ENCODE measurements around the gene ATP5PD.
A peak's percentile ranks its signal among the peaks of the same experiment; 100 is the strongest.

The ATP5PD gene
- total RNA-seq: 54.4 to 69.5 (median 61.9) reads per million in 4 experiments

DNA sequence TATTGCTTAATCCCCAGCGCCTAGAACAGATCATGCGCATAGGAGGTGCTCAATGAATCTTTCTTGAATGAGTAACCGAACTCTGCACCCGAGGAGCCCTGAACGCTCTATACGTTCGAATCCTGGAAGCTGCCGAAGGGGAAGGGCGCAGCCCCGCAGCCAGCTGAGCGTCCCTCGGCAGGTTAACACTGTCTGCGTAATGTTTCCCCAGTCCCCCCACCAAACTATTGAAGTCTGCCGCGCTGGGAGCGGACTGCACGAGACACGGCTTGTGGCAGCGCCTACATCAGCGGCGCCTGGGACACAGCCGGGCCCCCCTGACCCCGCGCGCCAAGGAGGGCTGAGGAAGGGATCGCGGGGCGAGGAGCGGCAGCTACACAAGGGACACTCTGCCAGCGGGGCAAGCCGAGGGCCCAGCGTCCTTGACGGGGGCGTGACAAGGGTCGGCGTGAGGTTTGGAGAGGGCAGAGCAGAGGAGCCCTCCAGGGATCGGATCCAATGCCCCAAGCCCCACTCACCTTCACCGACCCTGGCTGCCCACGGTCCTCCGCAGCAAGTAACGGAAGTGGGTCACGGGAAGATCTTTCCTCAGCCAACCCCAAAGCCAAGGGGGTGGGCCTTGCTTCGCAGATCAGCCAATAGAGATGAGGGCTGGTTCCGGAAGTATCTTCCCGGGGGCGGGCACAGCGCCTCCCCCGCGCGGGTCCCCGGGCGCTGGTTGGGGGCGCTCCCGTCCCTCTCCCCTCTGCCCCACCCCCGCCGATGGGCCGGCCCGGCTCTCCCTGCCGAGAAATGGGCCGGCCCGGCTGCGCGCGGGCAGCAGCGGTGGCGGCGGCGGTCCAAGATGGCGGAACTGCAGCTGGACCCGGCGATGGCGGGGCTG is at the start of gene ATP5PD, which contains the start of gene KCTD2:
Gene ATP5PD (minus strand): TSS at position 563 of the 883 bp plus-strand sequence. CDS start 4,319 bp downstream, outside the sequence.
Gene KCTD2 (plus strand): TSS at position 819 of the 883 bp plus-strand sequence. CDS start 26 bp downstream, at position 845.
- peak; percentile 86 for DNase-seq

DNA sequence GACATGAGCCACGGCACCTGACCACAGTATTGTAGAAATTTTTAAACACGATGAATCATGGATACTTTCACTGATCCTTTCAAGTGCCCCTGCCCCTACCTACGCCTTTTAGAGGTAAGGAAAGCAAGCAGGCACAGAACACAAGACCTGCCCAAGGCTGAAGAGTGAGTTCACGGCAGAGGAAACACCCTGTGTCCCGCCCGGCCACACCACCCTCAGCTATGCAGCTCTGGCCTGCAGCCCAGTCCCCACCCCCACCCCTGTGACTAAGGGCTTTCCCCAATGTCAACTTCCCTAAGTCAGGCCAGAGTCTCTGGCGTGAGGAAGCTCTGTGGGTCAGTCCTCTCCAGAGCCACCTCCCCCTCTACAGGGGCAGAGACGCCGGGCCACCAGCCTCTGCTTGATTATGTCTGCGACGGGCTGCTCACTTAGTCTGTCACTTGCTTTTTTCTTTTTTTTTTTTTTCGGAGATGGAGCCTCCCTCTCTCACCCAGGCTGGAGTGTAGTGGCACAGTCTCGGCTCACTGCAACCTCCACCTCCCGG is 49.4 kb upstream of the ATP5PD start:
- DNase-seq: no peak

GRCh38 chr17:75094871-75095399 is 48.2 kb upstream of the ATP5PD start:
- no peak for DNase-seq

DNA sequence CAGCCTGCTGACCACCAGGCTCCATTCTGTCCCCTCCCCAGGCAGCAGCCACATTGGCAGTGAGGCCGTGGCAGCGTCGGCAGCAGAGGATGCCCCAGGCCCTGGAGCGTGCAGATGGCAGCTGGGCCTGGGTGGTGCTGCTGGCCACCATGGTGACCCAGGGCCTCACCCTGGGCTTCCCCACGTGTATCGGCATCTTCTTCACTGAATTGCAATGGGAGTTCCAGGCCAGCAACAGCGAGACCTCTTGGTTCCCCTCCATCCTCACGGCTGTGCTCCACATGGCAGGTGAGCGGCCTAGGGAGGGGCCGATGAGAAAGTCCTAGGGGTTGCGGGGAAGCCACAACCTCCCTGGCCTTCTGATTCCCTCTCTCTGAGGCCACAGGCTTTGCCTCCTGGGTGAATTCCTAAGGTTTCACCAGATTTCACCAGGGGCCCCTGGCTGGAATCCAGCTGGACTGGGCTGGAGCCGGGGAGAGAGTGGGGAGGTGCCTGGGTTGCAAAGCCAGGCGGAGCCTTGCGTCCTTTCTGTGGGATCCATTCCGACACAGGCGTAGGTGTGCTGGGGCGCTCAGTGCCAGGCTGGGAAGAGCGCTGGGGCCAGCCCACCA is 46.9 kb upstream of the ATP5PD start:
- DNase-seq: no peak

DNA sequence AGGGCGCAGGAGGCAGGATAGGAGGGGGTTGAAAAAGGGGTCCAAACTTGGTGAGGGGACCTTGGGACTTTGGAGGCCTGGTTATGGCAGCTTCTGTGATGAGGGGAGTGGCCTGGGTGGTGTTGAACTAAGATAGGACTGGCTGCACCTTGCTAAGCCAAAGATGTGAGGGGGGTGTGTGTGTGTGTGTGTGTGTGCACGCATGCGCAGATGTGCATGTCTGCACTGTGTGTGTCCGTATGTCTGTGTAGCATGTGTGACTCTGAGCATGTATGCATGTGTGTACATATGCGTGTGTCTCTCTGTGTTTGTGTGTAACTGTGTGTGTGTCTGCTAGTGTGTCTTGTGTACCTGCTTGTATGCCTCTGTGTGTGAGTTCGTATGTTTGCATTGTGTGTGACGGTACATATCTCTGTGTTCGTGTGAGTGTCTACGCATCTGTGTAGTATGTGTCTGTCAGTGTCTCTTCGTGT is 45.1 kb upstream of the ATP5PD start:
- no peak for DNase-seq

GRCh38 chr17:75090871-75091854 is 44.4 kb upstream of the ATP5PD start:
- no peak for DNase-seq

- no peak for DNase-seq
Observed at GRCh38 chr17:75088465-75089417, 42.0 kb upstream of the ATP5PD start.

GRCh38 chr17:75087558-75088453 is 41.0 kb upstream of the ATP5PD start, which contains the start of gene SLC16A5:
TSS of gene SLC16A5 (plus strand) at chr17:75087954. CDS start at chr17:75093637, 5,683 bp downstream.
- DNase-seq: peak; percentile 10

- DNase-seq: no peak
Observed at GRCh38 chr17:75087182-75087557, 40.4 kb upstream of the ATP5PD start.

GRCh38 chr17:75086496-75087181 is 39.9 kb upstream of the ATP5PD start:
- DNase-seq: no peak

- no peak for DNase-seq
Observed at GRCh38 chr17:75084039-75084660, 37.4 kb upstream of the ATP5PD start.

DNA sequence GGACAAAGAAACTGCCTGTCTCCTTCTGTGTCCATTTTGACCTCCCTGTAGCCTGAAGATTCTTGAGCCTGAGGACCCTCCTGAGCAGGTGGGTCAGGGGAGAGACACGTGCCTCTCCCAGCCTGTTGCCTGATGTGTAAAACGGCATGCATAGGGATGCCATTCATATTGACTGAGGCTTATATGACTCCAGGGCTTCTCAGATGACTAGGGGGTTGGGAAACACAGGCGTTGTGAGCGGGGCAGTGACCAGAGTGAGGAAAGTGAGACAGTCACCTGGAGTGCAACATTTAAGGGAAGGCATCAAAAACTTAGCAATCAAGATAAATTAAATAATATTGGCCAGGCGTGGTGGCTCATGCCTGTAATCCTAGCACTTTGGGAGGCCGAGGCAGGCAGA is 35.9 kb upstream of the ATP5PD start:
- no peak for DNase-seq

GRCh38 chr17:75081611-75082540 is 35.1 kb upstream of the ATP5PD start:
- DNase-seq: no peak

DNA sequence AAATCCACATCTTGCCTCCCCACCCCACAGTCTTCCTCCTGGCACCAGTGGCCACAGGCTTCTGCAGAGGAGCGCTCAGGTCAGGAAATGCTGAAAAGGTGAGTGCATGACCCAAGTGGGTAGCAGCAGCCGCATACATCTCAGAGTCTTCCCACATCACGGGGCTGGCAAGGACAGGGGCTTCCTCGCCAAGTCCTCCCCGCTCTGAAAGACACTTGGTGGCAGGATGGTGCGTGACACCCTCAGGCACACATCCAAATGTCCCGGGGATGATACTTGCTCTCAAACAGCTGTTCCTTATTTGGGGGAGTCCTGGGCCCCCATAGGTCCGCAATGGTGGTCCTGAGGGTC is 32.2 kb upstream of the ATP5PD start:
- no peak for DNase-seq

- DNase-seq: no peak
Observed at GRCh38 chr17:75078284-75079022, 31.7 kb upstream of the ATP5PD start.

DNA sequence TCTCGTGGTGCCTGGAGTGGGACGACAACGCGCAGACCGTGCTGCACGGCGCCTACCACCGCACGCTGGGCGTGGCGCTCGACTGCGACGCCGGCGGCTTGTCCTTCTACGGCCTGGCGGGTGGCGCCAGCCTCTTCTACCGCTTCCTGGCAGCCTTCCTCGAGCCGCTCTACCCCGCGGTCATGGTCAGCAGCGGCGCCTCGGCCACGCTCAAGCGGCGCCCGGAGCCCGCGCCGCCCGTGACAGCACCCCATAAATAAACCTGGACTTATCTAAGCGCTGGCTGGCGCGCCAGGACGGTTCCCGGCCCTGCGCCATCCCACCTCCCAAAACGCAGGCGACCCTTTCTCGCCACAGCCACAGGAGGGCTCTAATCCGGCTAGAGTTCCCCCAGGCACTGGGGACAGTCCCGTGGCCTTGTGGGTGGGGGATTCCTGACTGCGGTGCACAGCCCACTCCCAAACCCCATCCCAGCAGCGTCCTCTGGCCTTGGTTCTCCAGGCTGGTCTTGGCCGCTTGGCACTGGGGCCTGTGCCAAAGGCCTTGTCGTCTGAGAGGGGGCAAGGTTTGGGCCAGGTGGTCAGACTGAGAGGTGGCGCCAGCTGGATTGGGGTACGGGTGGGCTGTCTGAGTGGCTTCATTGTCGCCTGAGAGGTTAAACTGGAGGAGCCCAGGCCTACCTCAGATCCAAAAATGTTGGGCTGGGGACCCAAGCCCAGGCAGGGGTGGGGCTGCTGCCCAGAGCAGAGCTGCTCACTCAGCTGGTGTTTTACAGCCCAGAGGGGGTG is 30.9 kb upstream of the ATP5PD start:
- DNase-seq: no peak
